ENCODE data around the gene ARHGEF12.

The ARHGEF12 gene

DNA sequence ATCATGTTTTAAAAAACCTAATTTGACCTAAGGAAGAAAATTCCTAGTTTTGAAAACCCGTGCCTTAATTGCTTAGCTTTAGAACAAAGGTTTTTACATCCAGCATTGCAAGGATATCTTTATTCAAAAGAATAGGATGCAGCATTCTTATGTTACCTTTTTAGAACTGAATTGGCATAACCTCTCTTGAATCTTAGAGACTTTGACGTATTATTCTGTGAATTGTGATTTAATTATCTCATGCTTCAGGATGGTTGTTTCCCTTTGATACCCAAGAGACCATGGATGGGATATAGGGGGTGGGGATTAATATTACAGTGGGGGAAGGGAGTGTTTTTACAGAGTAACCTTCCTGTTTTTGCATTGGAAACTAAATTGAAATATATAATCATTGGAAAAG is 49.4 kb downstream of the ARHGEF12 start:
- peak; percentile 62 for DNase-seq (ENCODE audit: low spot score)

DNA sequence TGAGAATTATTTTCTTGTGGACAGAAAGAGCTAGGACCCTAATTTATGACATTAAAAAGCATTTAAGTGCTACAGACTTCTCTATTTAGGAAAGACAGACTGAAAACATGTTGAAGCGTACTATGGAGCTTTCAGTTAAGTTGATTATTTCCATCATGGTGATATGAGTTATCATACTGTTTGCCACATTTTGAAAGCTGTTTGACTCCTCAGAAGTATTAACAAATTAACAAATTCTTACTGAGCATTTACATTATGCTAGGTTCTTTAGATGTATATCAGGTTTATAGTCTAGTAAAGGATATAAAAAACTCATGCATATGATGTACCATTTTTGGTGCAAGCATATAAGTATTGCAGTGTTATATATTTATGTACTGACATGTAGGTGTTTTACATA is 50.1 kb downstream of the ARHGEF12 start:
- peak; percentile 46 for DNase-seq (ENCODE audit: low spot score)

DNA sequence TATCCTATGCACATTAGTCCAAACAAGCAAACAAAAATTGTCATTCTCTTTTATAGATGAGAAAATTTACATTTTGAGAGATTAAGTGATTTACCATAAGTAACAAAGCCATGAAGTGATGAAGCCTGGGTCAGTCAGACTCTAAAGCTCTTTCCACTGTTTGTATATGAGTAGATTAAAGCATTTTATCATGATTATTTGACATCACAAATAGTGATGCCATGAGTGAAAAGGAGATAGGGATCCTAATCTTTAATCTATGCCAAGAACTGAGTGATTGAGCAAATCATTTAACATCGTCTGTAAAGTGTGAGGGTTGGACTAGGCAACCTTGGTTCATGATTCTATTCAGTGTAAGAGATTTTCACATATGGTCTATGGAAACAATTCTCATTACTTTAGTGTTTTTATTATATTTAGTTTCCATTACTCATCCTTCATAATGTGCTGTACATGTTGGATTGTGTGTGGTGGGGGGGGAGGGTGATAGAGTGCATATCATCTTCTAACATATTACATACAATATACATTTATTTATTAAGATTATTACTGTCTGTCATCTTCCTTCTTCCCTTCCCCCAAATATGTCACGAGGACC is 50.7 kb downstream of the ARHGEF12 start:
- no peak for DNase-seq (ENCODE audit: low spot score)

DNA sequence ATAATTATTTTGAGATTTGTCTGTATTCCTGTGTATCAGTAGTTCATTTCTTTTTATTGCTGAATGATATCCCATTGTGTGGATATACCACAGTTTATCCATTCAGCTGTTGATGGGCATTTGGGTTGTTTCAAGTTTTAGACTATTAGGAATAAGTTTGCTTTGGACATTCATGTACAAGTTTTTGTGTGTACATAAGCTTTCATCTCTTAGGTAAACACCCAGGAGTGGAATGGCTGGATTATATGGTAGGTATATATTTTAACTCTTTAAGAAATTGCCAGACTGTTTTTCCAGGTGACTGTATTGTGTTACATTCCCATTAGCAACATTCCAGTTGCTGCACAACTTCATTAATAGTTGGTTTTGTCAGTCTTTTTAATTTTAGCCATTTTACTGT is 52.0 kb downstream of the ARHGEF12 start:
- no peak for DNase-seq (ENCODE audit: low spot score)

DNA sequence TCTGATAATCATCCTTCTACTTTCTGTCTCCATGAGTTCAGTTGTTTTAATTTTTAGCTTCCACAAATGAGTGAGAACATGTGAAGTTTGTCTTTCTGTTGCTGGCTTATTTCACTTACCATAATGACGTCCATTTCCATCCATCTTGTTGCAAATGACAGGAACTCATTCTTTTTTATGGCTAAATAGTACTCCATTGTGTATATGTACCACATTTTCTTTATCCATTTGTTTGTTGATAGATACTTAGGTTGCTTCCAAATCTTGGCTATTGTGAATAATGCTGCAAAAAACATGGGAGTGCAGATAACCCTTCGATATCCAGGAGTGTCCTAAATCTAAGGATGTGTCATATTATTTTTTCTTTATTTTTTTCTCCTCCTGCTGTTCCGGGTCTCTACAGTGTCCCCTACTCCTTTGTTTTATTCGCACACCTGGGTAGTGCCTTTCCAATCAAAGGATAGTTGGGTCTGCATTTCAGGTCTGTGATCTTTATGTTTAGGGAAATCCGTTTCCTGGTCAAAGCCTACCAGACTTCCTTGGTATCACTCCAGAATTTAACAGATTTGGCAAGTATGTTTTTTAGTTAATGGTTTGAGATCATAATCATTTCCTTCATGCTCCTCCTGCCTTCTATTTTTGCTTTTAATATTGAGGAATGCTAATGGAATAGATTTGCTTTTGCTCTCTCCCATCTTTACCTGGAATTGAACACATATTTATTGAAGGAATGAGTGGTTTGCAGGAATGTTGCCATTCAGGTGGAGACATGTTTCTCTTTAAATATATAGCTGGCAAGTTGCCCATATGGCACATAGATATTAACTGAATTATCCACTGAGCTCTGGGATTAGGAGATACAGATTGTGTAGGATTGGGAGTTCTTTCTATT is 53.7 kb downstream of the ARHGEF12 start:
- DNase-seq (ENCODE audit: low spot score), result no peak

DNA sequence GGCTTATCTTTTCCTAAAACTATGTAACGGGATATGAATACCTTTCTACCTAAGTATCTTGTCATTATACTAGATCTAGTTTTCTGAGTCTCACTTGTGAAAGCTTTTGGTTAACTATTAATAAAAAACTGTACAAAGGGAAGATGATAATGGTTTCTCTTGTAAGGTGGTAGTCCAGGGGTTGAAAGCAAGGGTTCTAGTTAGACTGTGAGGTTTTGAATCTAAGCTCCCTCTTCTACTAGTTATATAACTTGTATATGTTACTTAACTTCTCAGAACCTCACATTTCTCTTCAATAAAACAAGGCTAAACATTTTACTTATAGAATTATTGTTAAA is 54.3 kb downstream of the ARHGEF12 start:
- no peak for DNase-seq (ENCODE audit: low spot score)

DNA sequence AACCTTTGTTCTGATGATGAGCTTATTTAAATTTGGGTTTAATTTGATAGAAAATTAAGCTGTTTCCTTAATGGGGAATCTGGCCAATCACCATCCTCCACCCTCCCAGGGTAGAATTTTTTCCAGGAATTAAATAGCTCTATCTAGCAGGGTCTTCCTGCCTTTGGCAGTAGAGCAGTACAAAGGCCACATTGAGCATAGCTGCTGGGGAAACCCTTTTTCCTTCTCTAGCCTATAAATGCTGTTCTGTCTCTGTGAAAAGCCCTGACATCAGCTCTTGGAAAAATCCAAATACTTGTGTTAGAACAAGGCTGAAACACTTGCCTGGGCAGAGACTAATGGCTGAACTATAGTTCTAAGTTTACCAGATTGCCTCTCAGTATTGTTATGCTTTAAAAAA is 55.1 kb downstream of the ARHGEF12 start:
- no peak for DNase-seq (ENCODE audit: low spot score)

DNA sequence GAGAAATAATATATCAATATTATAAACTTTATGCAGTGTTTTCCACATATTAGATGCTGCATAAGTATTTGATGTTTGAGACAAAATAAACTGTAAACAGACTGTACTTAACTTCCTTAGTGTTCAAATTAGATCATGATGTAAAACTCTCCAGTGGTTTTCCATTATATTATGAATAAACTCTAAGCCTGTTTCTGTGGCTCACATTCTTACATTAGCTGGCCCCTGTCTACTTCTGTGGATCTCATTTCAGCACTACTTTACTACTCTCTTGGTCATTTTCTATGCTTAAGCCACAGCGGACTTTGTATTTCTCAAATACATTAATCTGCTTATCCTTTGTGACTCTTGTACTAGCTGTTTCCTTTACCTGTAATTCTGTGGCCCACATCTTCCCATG is 55.6 kb downstream of the ARHGEF12 start:
- DNase-seq (ENCODE audit: low spot score), result no peak

DNA sequence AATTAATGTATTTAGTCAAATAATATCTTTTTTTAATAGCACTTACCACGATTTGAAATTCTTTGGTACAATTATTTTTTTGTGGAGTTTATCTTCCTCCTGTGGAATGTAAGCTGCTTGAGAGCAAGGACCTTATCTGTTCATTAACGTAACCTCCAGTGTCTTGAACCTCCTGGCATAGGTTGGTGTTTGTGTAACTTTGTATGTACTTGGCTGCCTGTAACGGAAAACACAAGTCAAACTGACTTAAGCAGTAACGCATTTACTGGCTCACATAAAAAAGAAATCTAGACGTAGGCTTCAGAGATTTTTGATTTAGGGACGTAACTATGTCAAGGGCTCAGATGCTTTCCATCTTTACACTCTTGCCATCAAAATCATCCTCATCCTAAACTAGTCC is 56.1 kb downstream of the ARHGEF12 start:
- DNase-seq (ENCODE audit: low spot score), result no peak

DNA sequence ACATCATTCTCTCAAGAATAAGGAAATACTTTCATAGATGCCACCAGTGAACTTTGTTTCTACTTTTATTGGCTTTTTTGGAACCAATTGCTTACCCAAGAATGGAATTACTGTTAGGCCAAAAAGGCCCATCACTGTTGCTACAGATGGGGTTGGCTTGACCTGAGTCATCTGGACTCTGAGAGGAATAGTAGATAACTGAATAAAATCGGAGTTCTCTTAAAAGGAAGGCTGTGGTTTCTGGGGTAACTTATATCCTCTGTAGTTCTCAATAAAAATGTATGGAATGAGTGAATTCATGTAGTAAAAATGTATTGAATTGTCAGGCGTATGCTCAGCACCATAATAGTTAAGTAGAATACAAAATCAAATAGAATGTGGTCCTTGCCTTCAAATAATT is 56.6 kb downstream of the ARHGEF12 start:
- DNase-seq (ENCODE audit: low spot score), result no peak

DNA sequence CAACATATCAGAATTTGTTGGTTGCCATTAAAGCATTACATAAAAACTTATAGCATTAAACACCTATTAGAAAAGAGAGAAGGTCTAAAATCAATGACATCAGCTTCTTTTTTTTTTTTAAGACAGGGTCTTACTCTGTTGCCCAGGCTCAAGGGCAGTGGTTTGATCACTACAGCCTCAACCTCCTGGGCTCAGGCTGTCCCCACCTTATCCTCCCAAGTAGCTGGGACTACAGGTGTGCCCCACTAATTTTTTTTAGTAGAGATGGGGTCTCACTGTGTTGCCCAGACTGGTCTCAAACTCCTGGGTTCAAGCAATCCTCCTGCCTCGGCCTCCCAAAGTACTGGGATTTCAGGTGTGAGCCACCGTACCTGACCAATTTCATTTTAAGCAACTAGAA is 57.9 kb downstream of the ARHGEF12 start:
- DNase-seq (ENCODE audit: low spot score), result no peak

DNA sequence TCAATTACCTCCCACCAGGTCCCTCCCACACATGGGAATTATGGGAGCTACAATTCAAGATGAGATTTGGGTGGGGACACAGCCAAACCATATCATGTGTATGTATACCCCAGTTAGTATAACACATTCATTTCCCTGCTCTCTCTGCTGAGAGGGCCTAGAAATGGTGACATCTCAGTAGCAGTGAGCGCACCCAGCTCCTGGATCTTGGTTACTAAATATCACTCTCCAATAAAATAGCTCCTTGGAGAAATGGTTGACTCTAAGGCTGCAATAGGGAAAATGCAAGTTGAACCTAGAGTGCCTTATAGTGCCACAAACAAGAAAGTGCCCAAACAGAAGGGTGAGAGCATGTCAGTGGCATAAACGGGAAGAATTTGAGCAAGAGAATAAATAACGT is 59.6 kb downstream of the ARHGEF12 start:
- DNase-seq (ENCODE audit: low spot score), result no peak

DNA sequence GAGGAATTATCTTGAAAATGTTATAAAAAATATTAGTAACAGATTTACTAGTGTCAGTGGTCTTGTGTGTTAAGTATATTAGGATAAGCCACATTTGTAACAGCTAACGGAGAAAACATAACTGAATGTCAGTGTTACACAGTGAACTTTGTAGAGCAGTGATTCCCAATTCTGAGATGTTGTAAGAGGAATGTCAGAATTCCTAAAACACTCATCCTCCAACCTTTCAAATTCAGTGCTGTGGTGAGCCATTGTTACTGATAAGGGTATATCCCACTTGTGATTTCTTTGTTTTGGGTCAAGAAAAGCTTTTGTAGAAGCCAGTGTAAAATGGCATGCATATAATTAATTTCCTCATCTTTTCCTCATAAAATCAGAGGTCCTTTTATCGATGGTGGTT is 61.9 kb downstream of the ARHGEF12 start:
- no peak for DNase-seq (ENCODE audit: low spot score)

DNA sequence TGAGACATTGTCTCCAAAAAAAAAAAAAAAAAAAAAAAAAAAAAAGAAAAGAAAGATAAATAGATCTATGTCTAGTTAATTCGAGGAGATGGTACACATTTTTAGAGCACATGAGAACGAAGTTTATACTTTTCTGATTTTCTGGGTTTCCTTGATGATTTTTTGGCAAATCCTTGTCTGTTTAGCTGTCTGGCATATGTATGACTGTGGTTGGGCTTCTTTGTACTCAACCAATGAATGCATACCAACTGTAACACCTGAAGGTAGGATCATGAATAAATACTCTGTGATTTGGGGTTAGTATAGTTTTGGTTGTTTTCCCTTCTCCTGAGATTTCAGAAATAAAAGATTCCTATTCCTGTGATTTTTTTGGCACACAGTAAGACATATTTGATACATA is 63.1 kb downstream of the ARHGEF12 start:
- DNase-seq (ENCODE audit: low spot score), result no peak

DNA sequence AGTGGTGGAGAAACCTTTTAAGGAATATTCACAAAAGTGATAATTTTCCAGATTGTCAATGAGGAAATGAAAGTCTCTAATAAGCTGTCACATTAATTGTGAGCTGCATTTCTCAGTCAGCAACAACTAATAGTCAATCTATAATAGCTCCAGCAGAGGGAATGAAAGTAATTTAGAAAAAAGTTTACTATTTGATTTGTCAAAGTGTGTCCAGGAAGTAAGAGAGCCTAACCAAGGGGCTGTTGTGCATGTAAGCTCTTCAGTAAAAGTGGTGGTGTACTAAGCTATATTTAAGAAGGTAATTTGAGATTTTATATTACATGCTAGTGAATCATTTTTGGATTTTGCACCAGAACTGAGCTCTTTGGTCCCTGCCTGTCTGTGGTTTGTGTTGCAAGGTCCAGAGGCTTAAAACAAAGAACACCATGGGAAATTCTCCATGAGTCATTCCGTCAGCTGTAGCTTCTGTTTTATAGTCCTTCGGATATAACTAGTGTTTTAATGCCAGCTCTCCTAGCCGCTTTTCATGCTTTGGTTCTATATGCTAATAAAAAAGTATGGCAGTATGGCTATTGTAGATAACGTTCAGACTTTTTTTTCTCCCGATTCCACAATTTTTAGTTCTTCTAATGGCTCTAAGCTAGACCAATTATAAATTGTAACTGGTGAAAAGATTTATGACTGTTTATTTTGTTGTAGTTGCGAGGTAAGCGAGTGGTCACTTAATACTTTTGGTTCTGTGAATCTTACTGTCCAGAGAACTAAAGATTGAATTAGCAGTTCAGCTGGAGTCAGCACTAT is 64.6 kb downstream of the ARHGEF12 start:
- DNase-seq (ENCODE audit: low spot score), result no peak

DNA sequence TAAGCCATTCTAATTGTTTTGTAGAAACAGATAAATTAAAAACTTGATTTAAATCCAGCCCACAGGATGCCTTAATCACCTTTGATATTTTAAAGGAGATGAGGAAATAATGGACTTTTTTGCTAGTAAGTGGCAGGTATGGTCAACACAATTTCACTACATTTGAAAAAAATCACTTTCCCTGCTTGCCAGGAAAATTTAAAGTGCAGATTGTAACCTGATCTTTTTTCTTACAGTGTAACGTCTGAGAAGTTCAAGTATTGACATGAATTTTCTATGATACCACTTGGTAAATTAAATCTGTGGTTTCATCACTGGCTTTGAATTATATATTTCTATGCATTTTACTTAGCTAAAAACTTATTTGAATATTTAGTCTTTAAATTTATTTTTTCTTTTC is 65.3 kb downstream of the ARHGEF12 start:
- DNase-seq (ENCODE audit: low spot score), result no peak

DNA sequence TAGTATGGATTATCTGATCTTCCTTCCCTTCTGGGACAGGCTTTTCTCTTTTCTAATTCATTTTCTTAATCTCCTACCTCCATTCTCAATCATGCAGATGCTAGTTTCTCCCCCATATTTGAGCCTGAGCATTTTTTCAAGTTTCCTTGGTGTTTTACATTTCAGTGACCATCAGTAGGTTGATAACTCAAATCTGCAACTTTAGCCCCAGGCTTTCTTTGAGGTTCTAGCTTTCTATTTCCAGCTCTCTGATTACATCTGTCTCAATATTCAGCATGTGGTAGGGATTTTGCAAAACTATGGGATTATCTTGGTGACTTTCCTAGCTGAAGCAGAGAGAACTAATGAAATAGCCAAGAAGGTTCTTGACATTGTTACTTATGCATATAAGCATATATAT is 67.8 kb downstream of the ARHGEF12 start:
- DNase-seq (ENCODE audit: low spot score), result no peak

DNA sequence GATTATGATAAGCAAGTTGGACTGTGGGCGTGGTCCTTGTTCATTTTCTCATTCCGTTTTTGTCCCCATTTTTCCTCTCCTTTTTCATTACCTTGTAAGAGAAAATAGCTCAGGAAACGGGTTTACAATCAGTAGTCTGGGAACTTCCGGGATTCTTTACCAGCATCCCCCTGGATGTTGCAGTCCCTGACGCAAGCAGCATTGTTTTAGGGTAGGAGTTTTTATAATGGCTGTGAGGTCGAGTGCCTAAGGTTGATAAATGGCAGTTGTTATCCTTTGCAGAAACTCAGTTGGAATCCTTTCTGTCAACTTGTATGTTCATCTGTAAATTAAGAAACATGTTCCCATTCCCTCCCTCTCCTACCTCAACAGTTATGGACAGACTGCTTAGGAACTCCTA is 68.3 kb downstream of the ARHGEF12 start:
- DNase-seq (ENCODE audit: low spot score), result no peak

DNA sequence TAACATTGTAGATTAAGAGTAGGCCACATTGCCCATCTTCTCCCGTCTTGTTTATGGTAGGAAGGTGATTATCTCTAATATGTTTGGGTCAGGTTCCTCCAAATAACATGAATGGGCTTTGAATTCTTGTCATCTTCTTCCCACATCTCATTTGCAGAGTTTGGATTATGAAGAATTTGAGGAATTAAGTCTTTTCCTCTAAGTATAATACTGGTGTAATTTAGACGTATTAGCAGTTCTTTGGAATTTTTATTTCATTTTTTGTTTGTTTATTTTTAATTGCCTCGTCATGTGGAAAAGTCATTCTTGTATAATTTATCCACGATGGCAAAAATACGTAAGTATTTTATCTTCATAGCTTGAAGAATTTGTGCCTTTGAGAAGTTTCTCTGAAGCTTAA is 73.4 kb downstream of the ARHGEF12 start:
- DNase-seq (ENCODE audit: low spot score), result no peak

DNA sequence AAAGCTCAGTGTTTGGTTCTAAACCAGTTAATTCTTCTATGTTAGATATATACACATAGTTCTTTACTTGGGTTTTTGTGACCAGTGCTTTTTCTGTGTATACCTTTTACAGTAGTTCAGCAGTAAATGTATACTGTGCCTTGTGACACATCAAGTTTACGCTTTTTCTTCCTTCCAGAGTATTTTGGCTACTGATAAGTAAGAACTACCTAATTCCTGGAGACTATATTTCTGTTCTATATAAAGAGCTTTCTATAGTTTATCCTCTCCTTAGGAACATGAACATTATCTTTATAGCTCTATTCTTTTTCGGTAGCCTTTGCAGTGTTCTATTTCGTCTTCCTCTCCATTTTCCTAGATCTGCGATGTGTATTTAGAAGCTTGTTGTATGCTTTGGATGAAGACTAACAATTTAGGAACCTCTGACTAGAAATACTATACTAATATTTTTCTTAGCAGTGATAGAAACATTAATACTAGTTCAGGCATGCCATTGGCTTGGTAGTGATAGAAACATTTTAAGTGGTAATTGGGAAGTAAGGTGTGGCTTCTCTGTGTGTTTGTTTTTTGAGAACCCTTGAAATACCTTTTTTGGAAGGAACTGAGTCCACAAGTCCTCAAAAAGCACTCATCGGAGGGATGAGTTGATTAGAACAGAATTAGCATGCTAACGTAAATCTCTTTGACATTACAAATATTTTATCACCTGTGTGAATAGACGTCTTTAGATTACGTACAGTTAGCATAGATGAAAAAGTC is 74.6 kb downstream of the ARHGEF12 start:
- DNase-seq (ENCODE audit: low spot score), result no peak

DNA sequence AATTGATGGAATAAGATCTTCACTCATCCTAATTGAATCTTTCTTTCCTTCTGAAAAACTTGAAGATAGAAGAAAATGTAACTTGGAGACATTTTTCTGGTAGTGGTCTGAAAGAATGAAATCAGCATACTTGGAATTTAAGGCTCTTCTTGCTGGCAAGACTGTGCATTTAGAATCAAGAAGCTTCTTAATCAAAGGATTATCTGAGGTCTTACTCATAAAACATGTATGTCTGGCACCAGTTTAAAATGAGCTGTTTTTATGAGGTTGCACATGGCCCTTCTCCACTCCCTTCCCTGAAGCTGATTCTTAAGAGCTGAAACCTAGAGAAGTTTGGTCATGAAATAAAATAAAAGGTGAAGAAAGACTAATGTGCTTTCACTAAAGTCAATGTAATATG is 77.3 kb downstream of the ARHGEF12 start:
- DNase-seq (ENCODE audit: low spot score), result no peak

DNA sequence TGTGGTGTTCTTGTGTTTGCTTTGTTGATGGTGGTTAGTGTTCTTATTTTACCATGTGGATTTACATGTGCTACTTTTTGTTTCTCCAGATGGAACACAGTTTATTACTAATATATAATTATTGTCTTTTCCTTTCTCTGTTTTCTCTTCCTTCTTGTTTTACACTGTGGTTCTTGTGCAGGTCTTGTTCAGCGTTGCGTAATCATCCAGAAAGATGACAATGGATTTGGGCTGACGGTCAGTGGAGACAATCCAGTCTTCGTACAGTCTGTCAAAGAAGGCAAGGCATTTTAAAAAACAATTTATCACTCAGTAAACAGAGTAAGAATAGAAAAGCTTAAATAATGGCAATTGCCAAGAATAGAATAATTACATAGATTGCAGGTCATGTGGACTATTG is 84.4 kb downstream of the ARHGEF12 start:
- no peak for DNase-seq (ENCODE audit: low spot score)
